Measurements from ENCODE around the gene COA1.

GRCh38 chr7:43701929-43702328 lies 27.4 kb downstream of the COA1 start:
- TF ChIP-seq SMC3 (conservative IDR thresholded peaks at IDR 0.05; ENCODE audit: poor library complexity), result no peak
- no peak for TF ChIP-seq CTCF (IDR thresholded peaks at IDR 0.05; ENCODE audit: poor library complexity, severe bottlenecking)
- no peak for TF ChIP-seq MXI1 (conservative IDR thresholded peaks at IDR 0.05; ENCODE audit: poor library complexity, severe bottlenecking)
- no peak for TF ChIP-seq POLR2AphosphoS5 (IDR thresholded peaks at IDR 0.05)
- no peak for TF ChIP-seq EP300 (conservative IDR thresholded peaks at IDR 0.05; ENCODE audit: poor library complexity, severe bottlenecking)
- TF ChIP-seq EZH2 (IDR thresholded peaks at IDR 0.05; ENCODE audit: borderline replicate concordance, insufficient read depth, low read length, poor library complexity, severe bottlenecking), result no peak
- TF ChIP-seq TAF1 (IDR thresholded peaks at IDR 0.05; ENCODE audit: low read depth), result no peak

Measured in neural cell (in vitro differentiated cells).